CD4-positive, alpha-beta T cell treated with Interleukin-4 for 1 hour (primary cell): ENCODE data around the gene GPR6.

Source experiments
- DNase-seq, 2 donors: peaks; one replicate each; pipeline ENCODE4 v3.0.0-alpha.2; 2020 to 2022

The GPR6 gene

DNA sequence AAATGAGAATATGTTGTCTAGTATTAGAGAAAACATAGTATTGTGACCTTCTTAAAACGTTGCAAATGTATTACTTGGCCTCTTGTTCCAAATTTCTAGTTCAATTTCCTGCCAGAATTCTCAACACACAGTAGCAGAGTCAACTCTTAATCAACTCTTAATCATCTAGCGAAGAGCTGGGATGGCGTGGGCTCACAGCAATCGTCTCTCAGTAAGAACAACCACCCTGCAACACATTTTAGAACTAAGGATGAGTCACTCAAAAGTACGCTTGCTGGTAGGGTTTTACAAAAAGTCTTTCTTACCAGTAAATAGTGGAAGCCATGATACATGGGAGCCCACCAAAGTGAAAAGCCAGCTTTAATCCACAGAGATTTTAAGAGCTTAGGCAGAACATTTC lies 24.6 kb downstream of the GPR6 start:
- no peak for DNase-seq

GRCh38 chr6:110013386-110013785 lies 35.3 kb downstream of the GPR6 start:
- DNase-seq: no peak

GRCh38 chr6:110015206-110015605 lies 37.1 kb downstream of the GPR6 start:
- no peak for DNase-seq

DNA sequence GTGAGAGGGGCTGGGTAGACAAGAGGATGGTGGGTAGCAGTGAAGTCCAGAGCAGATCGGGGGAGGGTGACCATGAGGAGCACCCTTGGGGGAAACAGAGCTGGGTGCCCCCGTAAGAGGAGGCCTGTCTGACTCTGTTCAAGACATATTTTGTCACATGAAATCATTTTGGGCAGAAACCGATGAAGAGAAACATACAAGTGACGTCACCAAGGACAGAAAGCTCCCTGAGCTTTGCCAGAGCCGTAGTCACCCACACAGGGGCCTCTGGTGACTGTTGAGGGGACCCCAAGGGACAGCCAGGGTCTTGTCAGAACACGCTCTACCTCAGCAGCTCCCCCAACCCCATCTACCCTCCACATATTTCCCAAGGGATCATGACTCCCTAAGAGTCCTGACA lies 39.2 kb downstream of the GPR6 start:
- no peak for DNase-seq

GRCh38 chr6:110017946-110018345 lies 39.8 kb downstream of the GPR6 start:
- DNase-seq: no peak

GRCh38 chr6:110018486-110018885 lies 40.4 kb downstream of the GPR6 start:
- no peak for DNase-seq

DNA sequence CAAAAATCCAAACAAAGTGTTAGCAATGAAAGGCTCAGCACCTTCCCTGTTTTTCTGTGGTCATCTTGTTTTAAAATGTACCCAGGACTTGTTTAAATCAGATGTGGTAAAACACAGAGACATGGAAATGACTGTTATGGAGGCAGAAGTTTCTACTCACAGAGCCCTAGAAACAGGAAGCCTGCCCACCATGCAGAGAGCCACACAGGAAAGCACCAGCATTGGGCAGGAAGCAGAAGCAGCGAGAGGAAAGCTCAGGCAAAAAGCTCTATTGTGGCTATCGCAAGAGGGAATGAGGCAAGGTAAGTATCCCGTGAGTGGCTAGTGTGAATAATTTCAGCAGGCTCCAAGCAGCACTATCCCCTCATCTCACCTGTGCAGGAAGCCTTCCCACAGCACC lies 42.8 kb downstream of the GPR6 start:
- no peak for DNase-seq

DNA sequence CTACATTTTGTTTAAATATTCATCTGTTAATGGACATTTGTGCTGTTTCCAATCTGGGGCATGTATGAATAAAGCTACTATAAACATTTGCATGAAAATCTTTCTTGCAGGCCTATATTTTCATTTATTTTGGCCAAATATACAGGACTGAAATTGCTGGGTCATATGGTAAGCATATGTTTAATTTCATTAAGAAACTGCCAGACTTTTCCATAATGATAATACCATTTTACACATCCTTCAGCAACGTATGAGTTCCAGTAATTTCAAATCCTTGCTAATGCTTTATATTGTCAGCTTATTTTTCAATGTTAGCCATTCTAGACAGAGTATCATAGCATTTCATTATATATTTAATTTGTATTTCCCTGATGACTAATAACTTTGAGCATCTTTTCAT lies 51.0 kb downstream of the GPR6 start:
- no peak for DNase-seq
